ENCODE results near the gene TTN.

- TF ChIP-seq POLR2A (IDR thresholded peaks at IDR 0.05): no peak
- TF ChIP-seq, protein P1, sequence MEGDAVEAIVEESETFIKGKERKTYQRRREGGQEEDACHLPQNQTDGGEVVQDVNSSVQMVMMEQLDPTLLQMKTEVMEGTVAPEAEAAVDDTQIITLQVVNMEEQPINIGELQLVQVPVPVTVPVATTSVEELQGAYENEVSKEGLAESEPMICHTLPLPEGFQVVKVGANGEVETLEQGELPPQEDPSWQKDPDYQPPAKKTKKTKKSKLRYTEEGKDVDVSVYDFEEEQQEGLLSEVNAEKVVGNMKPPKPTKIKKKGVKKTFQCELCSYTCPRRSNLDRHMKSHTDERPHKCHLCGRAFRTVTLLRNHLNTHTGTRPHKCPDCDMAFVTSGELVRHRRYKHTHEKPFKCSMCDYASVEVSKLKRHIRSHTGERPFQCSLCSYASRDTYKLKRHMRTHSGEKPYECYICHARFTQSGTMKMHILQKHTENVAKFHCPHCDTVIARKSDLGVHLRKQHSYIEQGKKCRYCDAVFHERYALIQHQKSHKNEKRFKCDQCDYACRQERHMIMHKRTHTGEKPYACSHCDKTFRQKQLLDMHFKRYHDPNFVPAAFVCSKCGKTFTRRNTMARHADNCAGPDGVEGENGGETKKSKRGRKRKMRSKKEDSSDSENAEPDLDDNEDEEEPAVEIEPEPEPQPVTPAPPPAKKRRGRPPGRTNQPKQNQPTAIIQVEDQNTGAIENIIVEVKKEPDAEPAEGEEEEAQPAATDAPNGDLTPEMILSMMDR (IDR thresholded peaks at IDR 0.05): no peak
Observed at GRCh38 chr2:178843697-178844096, 36.5 kb upstream of the TTN start.

Data from testis (tissue), 2 donors.